Progenitor cell of endocrine pancreas (in vitro differentiated cells): ENCODE results near the gene DNPH1. TPM values are rescaled to one million over a fixed set of nuclear protein-coding genes. Genes with fewer than 3 reads are reported as not detected.

Experiments used
- DNase-seq: peaks from one replicate; pipeline ENCODE4 v3.0.0; 2021; ENCODE audit warnings: low spot score; ENCODE audit not compliant: unreplicated experiment
- H3K27ac Mint-ChIP-seq: 2 replicates; pipeline ENCODE4 v1.8.0; 2021; ENCODE audit warnings: mild to moderate bottlenecking, moderate library complexity, mixed read lengths
- H3K27me3 Mint-ChIP-seq: 2 replicates; pipeline ENCODE4 v1.8.0; 2021; ENCODE audit warnings: mixed read lengths
- H3K36me3 Mint-ChIP-seq: 2 replicates; pipeline ENCODE4 v1.8.0; 2022; ENCODE audit warnings: mixed read lengths; ENCODE audit not compliant: insufficient read depth
- H3K4me1 Mint-ChIP-seq: 2 replicates; pipeline ENCODE4 v1.8.0; 2021; ENCODE audit warnings: low read depth, mixed read lengths
- H3K4me3 Mint-ChIP-seq: 2 replicates; pipeline ENCODE4 v1.8.0; 2021; ENCODE audit warnings: low read depth, mild to moderate bottlenecking, moderate library complexity, mixed read lengths
- H3K9me3 Mint-ChIP-seq: 2 replicates; pipeline ENCODE4 v1.8.0; 2021; ENCODE audit warnings: low read depth, mixed read lengths
- total RNA-seq: library from RNA; stranded (reverse); gene quantifications from 2 replicates; pipeline ENCODE4 v1.2.1, GENCODE V29; 2021
- TF ChIP-seq, protein P1 (sequence below): fragments of 200-600 bp; sonication (generic); IDR thresholded peaks from one replicate; pipeline ENCODE4 v1.5.0; 2021; ENCODE audit warnings: antibody characterized with exemption, mild to moderate bottlenecking; ENCODE audit not compliant: unreplicated experiment

Gene DNPH1
- total RNA-seq, 1 donor from 2014 or later: 33.9 TPM

DNA sequence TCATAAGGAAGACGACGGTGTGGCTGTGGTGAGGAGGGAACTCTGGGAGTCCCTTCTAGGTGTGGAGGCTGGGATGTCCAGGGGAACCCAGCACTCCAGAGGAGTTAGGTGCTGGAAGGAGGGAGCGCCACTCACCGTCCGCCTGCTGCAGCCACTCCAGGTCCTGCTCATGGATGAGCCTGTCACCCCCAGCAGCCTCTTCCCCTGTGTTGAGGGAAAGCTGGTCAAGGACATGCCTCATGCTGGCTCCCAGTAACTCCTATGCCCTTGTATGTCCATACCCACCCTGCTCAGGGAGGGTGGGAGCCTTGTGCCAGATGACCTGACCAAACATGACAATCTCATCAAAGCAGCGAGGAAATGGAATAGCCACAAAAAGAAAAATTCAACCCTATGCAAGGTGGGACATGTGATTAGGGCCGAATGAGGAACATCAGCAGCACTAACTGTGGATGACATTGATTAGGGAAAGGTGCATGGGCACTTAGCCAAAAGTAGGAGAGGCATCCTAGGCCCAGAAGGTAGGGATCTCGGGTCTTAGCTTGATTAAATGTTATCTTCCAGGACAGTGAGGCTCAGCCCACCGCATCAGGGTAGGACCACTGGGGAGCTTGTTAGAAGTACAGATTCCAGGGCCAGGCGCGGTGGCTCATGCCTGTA is 3.0 kb downstream of the DNPH1 start:
- Mint-ChIP-seq H3K4me3 (no peak overlapping the region), H3K27me3 (peaks cover 11% of the 10 kb centered on the region), H3K9me3 (no peaks in the 10 kb centered on the region), H3K36me3 (peaks cover 6% of the 10 kb centered on the region), H3K4me1 (no peaks in the 10 kb centered on the region), H3K27ac (no peak overlapping the region)
- TF ChIP-seq, protein P1, sequence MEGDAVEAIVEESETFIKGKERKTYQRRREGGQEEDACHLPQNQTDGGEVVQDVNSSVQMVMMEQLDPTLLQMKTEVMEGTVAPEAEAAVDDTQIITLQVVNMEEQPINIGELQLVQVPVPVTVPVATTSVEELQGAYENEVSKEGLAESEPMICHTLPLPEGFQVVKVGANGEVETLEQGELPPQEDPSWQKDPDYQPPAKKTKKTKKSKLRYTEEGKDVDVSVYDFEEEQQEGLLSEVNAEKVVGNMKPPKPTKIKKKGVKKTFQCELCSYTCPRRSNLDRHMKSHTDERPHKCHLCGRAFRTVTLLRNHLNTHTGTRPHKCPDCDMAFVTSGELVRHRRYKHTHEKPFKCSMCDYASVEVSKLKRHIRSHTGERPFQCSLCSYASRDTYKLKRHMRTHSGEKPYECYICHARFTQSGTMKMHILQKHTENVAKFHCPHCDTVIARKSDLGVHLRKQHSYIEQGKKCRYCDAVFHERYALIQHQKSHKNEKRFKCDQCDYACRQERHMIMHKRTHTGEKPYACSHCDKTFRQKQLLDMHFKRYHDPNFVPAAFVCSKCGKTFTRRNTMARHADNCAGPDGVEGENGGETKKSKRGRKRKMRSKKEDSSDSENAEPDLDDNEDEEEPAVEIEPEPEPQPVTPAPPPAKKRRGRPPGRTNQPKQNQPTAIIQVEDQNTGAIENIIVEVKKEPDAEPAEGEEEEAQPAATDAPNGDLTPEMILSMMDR: no peak
- no peak for DNase-seq

DNA sequence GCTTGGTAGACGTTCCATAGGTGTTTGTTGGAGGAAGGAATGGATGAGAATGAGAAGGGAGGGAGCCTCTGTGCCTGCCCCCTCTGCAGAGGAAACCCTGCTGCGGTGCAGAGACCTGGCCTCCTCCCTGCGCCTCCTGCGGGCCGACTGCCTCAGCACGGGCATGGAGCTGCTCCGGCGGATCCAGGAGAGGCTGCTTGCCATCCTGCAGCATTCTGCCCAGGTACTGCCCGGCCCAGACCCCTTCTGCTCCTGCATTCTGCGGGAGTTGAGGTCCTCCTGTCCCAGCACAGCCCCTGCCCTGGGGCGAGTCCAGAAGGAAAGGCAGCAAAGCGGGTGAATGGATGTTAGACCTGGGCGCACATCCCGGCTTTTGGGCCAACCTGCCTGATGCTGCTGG is 6.1 kb downstream of the DNPH1 start:
- no peaks in the 10 kb centered on the region for H3K9me3 Mint-ChIP-seq
- DNase-seq: no peak
- no peaks in the 10 kb centered on the region for H3K4me1 Mint-ChIP-seq
- no peaks in the 10 kb centered on the region for H3K27me3 Mint-ChIP-seq
- no peak overlapping the region for H3K27ac Mint-ChIP-seq
- peaks cover 10% of the 10 kb centered on the region for H3K36me3 Mint-ChIP-seq
- TF ChIP-seq, protein P1: no peak
- no peak overlapping the region for H3K4me3 Mint-ChIP-seq

DNA sequence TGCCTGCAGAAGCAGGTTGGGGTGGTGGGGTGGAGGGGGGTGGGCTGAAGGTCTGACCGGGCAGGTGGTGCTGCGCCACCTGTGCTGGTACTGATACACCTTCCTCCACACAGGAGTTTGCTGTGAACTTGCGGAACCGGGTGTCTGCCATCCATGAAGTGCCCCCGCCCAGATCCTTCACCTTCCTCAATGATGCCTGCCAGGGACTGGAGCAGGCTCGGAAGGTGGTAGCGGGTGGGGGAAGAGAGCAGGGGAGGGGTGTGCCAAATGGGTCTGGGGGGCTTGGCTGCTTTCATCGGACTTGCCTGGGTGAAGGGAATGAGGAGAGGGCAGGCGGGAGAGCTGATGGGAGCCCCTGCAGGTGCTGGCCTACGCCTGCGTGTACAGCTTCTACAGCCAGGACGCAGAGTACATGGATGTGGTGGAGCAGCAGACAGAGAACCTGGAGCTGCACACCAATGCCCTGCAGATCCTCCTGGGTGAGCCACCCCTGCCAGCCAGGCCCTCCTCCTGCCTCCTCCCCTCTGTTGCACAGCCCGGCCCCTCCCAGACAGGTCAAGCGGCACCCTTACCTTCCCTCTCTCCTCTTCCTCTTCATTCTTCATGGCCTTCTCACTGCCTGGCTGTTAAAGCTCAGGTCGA is 6.7 kb downstream of the DNPH1 start:
- H3K4me1 Mint-ChIP-seq: no peaks in the 10 kb centered on the region
- no peak overlapping the region for H3K27ac Mint-ChIP-seq
- DNase-seq: no peak
- H3K36me3 Mint-ChIP-seq: peaks cover 12% of the 10 kb centered on the region
- TF ChIP-seq, protein P1: no peak
- H3K4me3 Mint-ChIP-seq: no peak overlapping the region
- H3K27me3 Mint-ChIP-seq: no peaks in the 10 kb centered on the region
- H3K9me3 Mint-ChIP-seq: no peaks in the 10 kb centered on the region

DNA sequence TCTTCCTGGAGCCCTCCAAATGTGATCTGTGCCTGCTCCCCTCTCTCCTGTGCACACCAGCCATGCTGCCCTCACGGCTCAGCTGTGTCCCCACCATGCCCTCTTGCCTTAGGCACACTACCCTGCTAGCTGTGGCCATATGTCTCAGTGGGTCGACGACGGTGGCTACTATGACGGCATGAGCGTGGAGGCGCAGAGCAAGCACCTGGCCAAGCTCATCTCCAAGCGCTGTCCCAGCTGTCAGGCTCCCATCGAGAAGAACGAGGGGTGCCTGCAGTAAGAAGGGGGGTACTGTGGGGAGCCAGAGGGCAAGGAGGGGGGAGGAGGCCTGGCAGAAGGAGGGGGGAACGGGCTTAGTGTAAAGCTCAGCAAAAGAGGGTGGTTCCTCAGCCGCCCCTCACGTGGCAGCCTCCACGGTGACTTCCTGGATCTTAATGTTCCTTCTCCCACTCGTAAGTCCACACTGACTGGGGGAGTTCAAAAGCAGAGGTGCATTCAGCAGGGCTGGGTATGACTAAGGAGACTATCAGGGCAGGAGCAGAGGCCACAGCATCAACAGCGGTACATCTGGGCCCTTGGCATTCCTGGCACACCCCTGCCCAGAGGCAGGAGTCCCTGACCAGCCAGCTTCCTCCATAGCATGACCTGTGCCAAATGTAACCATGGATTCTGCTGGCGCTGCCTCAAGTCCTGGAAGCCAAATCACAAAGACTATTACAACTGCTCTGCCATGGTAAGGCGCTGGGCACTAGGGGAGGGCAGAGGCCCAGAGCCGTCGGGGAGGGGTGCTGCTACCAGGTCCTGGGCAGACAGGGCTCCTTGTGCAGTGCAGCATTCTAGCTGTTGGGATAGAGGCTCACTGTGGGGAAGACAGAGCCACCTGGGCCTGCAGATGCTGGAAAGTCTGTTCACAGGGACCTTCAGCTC is 8.0 kb downstream of the DNPH1 start:
- Mint-ChIP-seq H3K27ac (no peak overlapping the region), H3K36me3 (peaks cover 17% of the 10 kb centered on the region), H3K4me1 (no peaks in the 10 kb centered on the region), H3K9me3 (no peaks in the 10 kb centered on the region), H3K27me3 (no peaks in the 10 kb centered on the region), H3K4me3 (no peak overlapping the region)
- TF ChIP-seq, protein P1: no peak
- no peak for DNase-seq

DNA sequence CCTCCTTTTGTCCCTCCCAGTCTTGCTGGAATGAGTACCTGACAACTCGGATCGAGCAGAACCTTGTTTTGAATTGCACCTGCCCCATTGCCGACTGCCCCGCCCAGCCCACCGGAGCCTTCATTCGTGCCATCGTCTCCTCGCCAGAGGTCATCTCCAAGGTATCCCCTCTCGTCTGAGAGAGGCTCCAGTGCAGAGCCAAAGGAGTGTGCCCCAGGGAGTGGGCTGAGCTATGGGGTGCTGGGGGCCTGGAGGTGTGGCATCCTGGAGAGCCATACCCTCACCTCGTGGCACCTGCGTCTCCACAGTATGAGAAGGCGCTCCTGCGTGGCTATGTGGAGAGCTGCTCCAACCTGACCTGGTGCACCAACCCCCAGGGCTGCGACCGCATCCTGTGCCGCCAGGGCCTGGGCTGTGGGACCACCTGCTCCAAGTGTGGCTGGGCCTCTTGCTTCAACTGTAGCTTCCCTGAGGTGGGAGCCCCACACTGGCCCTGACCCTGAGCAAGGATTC is 8.8 kb downstream of the DNPH1 start:
- TF ChIP-seq, protein P1: no peak
- no peak for DNase-seq
- Mint-ChIP-seq H3K36me3 (peaks cover 17% of the 10 kb centered on the region), H3K27ac (no peak overlapping the region), H3K9me3 (no peaks in the 10 kb centered on the region), H3K4me3 (no peak overlapping the region), H3K4me1 (no peaks in the 10 kb centered on the region), H3K27me3 (no peaks in the 10 kb centered on the region)
